ENCODE data around the gene MAL. TPM values are rescaled to one million over a fixed set of nuclear protein-coding genes. Genes with fewer than 3 reads are reported as not detected.
"Not testable (repeated sequence)": the region's sequence is repeated elsewhere in the genome, so short reads cannot be mapped to it uniquely, and the experiment has no call there.

Gene MAL
- total RNA-seq, 2 donors from 2014 or later: 3.1 to 8.0 TPM

DNA sequence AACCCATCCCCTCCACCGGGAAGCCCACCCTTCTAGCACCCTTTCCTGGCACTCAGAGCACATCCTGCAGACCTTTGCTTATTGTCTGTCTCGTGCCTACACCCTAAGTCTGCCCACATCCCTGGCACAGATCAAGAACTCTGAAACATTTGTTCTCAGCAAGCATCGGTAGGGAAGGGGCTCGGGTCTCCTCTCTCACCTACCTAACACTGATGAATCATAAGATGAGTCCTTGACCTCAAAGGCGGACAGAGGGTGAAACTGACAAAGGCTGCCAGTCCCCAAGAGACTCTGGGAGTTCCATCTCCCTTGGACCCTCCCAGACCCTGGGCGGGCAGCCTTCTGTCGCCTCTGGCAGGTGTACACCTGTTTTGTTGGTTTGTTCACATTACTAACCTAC is 9.3 kb downstream of the MAL start:
- TF ChIP-seq POLR2A (IDR thresholded peaks at IDR 0.05) (no peak), POLR2AphosphoS5 (IDR thresholded peaks at IDR 0.05) (no peak)
- TF ChIP-seq, protein P1, sequence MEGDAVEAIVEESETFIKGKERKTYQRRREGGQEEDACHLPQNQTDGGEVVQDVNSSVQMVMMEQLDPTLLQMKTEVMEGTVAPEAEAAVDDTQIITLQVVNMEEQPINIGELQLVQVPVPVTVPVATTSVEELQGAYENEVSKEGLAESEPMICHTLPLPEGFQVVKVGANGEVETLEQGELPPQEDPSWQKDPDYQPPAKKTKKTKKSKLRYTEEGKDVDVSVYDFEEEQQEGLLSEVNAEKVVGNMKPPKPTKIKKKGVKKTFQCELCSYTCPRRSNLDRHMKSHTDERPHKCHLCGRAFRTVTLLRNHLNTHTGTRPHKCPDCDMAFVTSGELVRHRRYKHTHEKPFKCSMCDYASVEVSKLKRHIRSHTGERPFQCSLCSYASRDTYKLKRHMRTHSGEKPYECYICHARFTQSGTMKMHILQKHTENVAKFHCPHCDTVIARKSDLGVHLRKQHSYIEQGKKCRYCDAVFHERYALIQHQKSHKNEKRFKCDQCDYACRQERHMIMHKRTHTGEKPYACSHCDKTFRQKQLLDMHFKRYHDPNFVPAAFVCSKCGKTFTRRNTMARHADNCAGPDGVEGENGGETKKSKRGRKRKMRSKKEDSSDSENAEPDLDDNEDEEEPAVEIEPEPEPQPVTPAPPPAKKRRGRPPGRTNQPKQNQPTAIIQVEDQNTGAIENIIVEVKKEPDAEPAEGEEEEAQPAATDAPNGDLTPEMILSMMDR (IDR thresholded peaks at IDR 0.05): no peak
- DNase-seq (ENCODE audit: low spot score): no peak
- H3K36me3 ChIP-seq: no peaks in the 10 kb centered on the region
- intact Hi-C loops (cut with DNase I): no loop called here
- 68% methylated on average over 7 of the region's 7 CpGs for WGBS
- no peak overlapping the region for H3K27ac ChIP-seq
- H3K4me1 ChIP-seq (replicated peaks): peaks cover 4% of the 10 kb centered on the region
- no peaks in the 10 kb centered on the region for H3K9me3 ChIP-seq
- no peaks in the 10 kb centered on the region for H3K27me3 ChIP-seq (replicated peaks; ENCODE audit: insufficient read depth)
- H3K4me3 ChIP-seq: no peak overlapping the region

DNA sequence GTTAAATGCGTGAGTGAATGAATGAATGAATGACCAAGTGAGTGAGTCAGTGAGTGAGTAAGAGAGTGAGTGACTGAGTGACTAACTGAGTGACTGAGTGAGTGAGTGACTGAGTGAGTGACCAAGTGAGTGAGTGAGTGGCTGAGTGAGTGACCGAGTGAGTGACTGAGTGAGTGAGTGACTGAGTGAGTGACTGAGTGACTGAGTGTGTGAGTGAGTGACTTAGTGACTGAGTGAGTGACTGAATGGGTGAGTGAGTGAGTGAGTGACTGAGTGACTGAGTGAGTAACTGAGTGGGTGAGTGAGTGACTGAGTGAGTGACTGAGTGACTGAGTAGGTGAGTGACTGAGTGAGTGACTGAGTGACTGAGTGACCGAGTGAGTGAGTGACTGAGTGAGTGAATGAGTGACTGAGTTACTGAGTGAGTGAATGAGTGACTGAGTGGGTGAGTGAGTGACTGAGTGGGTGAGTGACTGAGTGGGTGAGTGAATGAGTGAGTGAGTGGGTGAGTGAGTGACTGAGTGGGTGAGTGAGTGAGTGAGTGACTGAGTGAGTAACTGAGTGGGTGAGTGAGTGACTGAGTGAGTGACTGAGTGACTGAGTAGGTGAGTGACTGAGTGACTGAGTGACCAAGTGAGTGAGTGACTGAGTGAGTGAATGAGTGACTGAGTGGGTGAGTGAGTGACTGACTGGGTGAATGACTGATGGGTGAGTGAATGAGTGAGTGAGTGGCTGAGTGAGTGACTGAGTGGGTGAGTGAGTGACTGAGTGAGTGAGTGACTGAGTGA is 11.3 kb downstream of the MAL start:
- Histone ChIP-seq H3K27ac (no peak overlapping the region), H3K36me3 (no peaks in the 10 kb centered on the region), H3K4me3 (no peak overlapping the region), H3K4me1 (replicated peaks) (no peaks in the 10 kb centered on the region), H3K9me3 (no peaks in the 10 kb centered on the region), H3K27me3 (replicated peaks; ENCODE audit: insufficient read depth) (no peaks in the 10 kb centered on the region)
- 85% methylated on average over 3 of the region's 3 CpGs for WGBS
- no peak for DNase-seq (ENCODE audit: low spot score)
- TF ChIP-seq, protein P1 (IDR thresholded peaks at IDR 0.05): no peak
- no peak for TF ChIP-seq POLR2AphosphoS5 (IDR thresholded peaks at IDR 0.05)
- no peak for TF ChIP-seq POLR2A (IDR thresholded peaks at IDR 0.05)
- intact Hi-C loops (cut with DNase I): no loop called here

DNA sequence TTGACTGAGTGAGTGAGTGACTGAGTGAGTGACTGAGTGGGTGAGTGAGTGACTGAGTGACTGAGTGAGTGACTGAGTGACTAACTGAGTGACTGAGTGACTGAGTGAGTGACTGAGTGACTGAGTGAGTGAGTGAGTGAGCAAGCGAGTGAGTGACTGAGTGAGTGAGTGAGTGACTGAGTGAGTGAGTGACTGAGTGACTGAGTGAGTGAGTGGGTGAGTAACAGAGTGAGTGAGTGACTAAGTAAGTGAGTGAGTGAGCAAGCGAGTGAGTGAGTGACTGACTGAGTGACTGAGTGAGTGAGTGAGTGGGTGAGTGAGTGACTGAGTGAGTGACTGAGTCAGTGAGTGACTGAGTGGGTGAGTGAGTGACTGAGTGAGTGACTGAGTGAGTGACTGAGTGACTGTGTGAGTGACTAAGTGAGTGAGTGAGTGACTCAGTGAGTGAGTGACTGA is 11.9 kb downstream of the MAL start:
- 87% methylated on average over 2 of the region's 2 CpGs for WGBS
- intact Hi-C loops (cut with DNase I): no loop called here
- Histone ChIP-seq H3K27ac (no peak overlapping the region), H3K4me1 (replicated peaks) (no peaks in the 10 kb centered on the region), H3K4me3 (no peak overlapping the region), H3K9me3 (no peaks in the 10 kb centered on the region), H3K27me3 (replicated peaks; ENCODE audit: insufficient read depth) (no peaks in the 10 kb centered on the region), H3K36me3 (no peaks in the 10 kb centered on the region)
- no peak for TF ChIP-seq POLR2A (IDR thresholded peaks at IDR 0.05)
- TF ChIP-seq, protein P1 (IDR thresholded peaks at IDR 0.05): no peak
- TF ChIP-seq POLR2AphosphoS5 (IDR thresholded peaks at IDR 0.05): no peak
- no peak for DNase-seq (ENCODE audit: low spot score)

DNA sequence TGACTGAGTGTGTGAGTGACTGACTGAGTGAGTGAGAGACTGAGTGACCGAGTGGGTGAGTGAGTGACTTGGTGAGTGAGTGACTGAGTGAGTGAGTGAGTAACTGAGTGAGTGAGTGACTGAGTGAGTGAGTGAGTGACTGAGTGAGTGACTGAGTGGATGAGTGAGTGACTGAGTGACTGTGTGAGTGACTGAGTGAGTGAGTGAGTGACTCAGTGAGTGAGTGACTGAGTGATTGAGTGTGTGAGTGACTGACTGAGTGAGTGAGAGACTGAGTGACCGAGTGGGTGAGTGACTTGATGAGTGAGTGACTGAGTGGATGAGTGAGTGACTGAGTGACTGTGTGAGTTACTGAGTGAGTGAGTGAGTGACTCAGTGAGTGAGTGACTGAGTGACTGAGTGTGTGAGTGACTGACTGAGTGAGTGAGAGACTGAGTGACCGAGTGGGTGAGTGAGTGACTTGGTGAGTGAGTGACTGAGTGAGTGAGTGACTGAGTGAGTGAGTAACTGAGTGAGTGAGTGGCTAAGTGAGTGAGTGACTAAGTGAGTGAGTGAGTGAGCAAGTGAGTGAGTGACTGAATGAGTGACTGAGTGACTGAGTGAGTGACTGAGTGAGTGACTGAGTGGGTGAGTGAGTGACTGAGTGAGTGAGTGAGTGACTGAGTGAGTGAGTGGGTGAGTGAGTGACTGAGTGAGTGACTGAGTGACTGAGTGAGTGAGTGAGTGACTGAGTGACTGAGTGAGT is 12.5 kb downstream of the MAL start:
- DNase-seq (ENCODE audit: low spot score); H3K4me1 ChIP-seq (replicated peaks); H3K27me3 ChIP-seq (replicated peaks; ENCODE audit: insufficient read depth); H3K4me3 ChIP-seq; H3K9me3 ChIP-seq; H3K27ac ChIP-seq; H3K36me3 ChIP-seq; intact Hi-C loops (cut with DNase I): not testable (repeated sequence)
- 93% methylated on average over 3 of the region's 3 CpGs for WGBS

DNA sequence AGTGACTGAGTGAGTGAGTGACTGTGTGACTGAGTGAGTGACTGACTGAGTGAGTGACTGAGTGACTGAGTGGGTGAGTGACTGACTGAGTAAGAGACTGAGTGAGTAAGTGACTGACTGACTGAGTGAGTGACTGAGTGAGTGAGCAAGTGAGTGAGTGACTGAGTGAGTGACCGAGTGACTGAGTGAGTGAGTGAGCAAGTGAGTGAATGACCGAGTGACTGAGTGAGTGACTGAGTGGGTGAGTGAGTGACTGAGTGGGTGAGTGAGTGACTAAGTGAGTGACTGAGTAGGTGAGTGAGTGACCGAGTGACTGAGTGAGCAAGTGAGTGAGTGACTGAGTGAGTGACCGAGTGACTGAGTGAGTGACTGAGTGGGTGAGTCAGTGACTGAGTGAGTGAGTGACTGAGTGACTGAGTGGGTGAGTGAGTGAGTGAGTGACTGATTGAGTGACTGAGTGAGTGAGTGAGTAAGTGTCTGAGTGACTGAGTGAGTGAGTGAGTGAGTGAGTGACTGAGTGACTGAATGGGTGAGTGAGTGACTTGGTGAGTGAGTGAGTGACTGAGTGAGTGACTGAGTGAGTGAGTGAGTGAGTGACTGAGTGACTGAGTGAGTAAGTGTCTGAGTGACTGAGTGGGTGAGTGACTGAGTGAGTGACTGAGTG is 13.3 kb downstream of the MAL start:
- Histone ChIP-seq H3K36me3 (no peaks in the 10 kb centered on the region), H3K27me3 (replicated peaks; ENCODE audit: insufficient read depth) (no peaks in the 10 kb centered on the region), H3K4me3 (no peak overlapping the region), H3K9me3 (no peaks in the 10 kb centered on the region), H3K27ac (no peak overlapping the region), H3K4me1 (replicated peaks) (no peaks in the 10 kb centered on the region)
- 93% methylated on average over 4 of the region's 4 CpGs for WGBS
- no peak for TF ChIP-seq POLR2AphosphoS5 (IDR thresholded peaks at IDR 0.05)
- TF ChIP-seq POLR2A (IDR thresholded peaks at IDR 0.05): no peak
- TF ChIP-seq, protein P1 (IDR thresholded peaks at IDR 0.05): no peak
- intact Hi-C loops (cut with DNase I): no loop called here
- no peak for DNase-seq (ENCODE audit: low spot score)

Measured in prostate gland (tissue), 2 donors.